ENCODE results near the gene CIAO1. TPM values are rescaled to one million over a fixed set of nuclear protein-coding genes. Genes with fewer than 3 reads are reported as not detected.

Gene CIAO1
- total and polyA plus RNA-seq, 2 of the 13 experiments (the other 11 are each of a cell fraction or from before 2014, with no cell fraction given) = 99.3 to 120 TPM

GRCh38 chr2:96287273-96287856, 21.3 kb downstream of the CIAO1 start (continued):
- TF ChIP-seq AFF4 (CRISPR knock-in tag; IDR thresholded peaks at IDR 0.05) = no peak
- no peak for TF ChIP-seq BATF2 (CRISPR knock-in tag; IDR thresholded peaks at IDR 0.05)
- no peak for TF ChIP-seq KMT2A (CRISPR knock-in tag; IDR thresholded peaks at IDR 0.05)
- no peak for TF ChIP-seq DMAP1 (CRISPR knock-in tag; IDR thresholded peaks at IDR 0.05)

- ChIA-PET CTCF (ENCODE audit: low intra/inter-chr PET ratio, low total read pairs) (no interaction called here), POLR2A (interaction anchor here (1.0 to 1.6 kb wide), 2 partner anchors 14 to 18 kb away, joined by 4 read pairs; partner anchors contain the start of gene SNRNP200)
- H3K4me2 ChIP-seq (ENCODE audit: low read depth, low read length) = no peak overlapping the region
- no peaks in the 10 kb centered on the region for H3K4me1 ChIP-seq (ENCODE audit: insufficient read depth, low read length)
- ATAC-seq = no peak
- in situ Hi-C loops (cut with HindIII; ENCODE audit: extremely low pct_ligation_motif_present, low pct_unique_long_range_greater_than_20kb) (no loop called here), intact Hi-C loops (cut with micrococcal nuclease; ENCODE audit: unreplicated experiment) (no loop called here)
- peaks cover 73 to 98% of the 10 kb centered on the region in 2 experiments for H3K36me3 ChIP-seq (replicated peaks in 1 of 2; ENCODE audit: control insufficient read depth in 1 of 2, insufficient read depth in 2 of 2, low read length in 2 of 2)
- H3K27me3 ChIP-seq (ENCODE audit: control insufficient read depth in 1 of 2, insufficient read depth in 2 of 2, low read length in 2 of 2) = no peaks in the 10 kb centered on the region
- no peaks in the 10 kb centered on the region for H3K79me2 ChIP-seq (ENCODE audit: insufficient read depth, low read length)
- DNase-seq (ENCODE audit: low spot score) = no peak
- H3K9me3 ChIP-seq (ENCODE audit: low read length) = no peaks in the 10 kb centered on the region
- BruUV-seq (replicated peaks) = no TSS peak
- H3K9ac ChIP-seq (ENCODE audit: insufficient read depth, low read depth, low read length) = no peak overlapping the region
- no peaks in the 10 kb centered on the region for H4K20me1 ChIP-seq (ENCODE audit: insufficient read depth, low read length)
- H3K4me3 ChIP-seq (replicated peaks in 1 of 3; ENCODE audit: insufficient read depth in 1 of 3, low read depth in 2 of 3, low read length in 3 of 3) = no peak overlapping the region
- 98% methylated on average over 4 of the region's 5 CpGs for WGBS (ENCODE audit: low lambda C conversion rate)
- no peak for TF ChIP-seq CEBPG (CRISPR knock-in tag; IDR thresholded peaks at IDR 0.05)
- TF ChIP-seq ZNF234 (CRISPR knock-in tag; conservative IDR thresholded peaks at IDR 0.05) = no peak
- no peak for TF ChIP-seq NFATC3 (CRISPR knock-in tag; IDR thresholded peaks at IDR 0.05)
- TF ChIP-seq BCL3 (CRISPR knock-in tag; IDR thresholded peaks at IDR 0.05) = no peak
- 0 out of 2 replicates have a peak, but pooled peaks have one; percentile 24 for TF ChIP-seq BORCS8-MEF2B (CRISPR knock-in tag; IDR thresholded peaks at IDR 0.05)
- TF ChIP-seq POLR2G (IDR thresholded peaks at IDR 0.05; ENCODE audit: low read depth, low read length) = 0 out of 2 replicates have a peak, but pooled peaks have one; percentile 31
- H3K27ac ChIP-seq (ENCODE audit: extremely low read length, insufficient read depth, low read length) = no peak overlapping the region
- no peak for FAIRE-seq
- H2AFZ ChIP-seq (ENCODE audit: low read length) = no peak overlapping the region
These were observed 25.7 kb downstream of the CIAO1 start for GRCh38 chr2:96291751-96292150.

All from HepG2 (cell line).